Loucy (cell line): ENCODE measurements around the gene SEMA5B.

Experiments
- H2AFZ ChIP-seq: fragments of 200-600 bp; sonication (generic); 2 replicates; pipeline ENCODE4 v1.6.0; 2016; ENCODE audit warnings: antibody characterized with exemption, mild to moderate bottlenecking, low read length, moderate library complexity
- H3F3A ChIP-seq: fragments of 200-600 bp; 2 replicates; pipeline ENCODE4 v1.6.0; 2016; ENCODE audit warnings: antibody characterized with exemption, low read depth, mild to moderate bottlenecking
- H3K27me3 ChIP-seq: fragments of 200-600 bp; sonication (generic); 2 replicates; pipeline ENCODE4 v1.6.1; 2014; ENCODE audit warnings: low read length, mild to moderate bottlenecking; ENCODE audit not compliant: insufficient read depth, poor library complexity, severe bottlenecking
- H3K36me3 ChIP-seq: fragments of 200-600 bp; sonication (generic); 2 replicates; pipeline ENCODE4 v1.6.1; 2016; ENCODE audit warnings: low read length; ENCODE audit not compliant: insufficient read depth
- H3K4me1 ChIP-seq: fragments of 200-600 bp; sonication (generic); 2 replicates; pipeline ENCODE4 v1.5.1; 2014; ENCODE audit warnings: low read length, mild to moderate bottlenecking; ENCODE audit not compliant: insufficient read depth, poor library complexity, severe bottlenecking
- H3K4me2 ChIP-seq: fragments of 200-600 bp; sonication (generic); 2 replicates; pipeline ENCODE4 v1.6.0; 2014; ENCODE audit warnings: antibody characterized with exemption, low read length, low read depth, mild to moderate bottlenecking; ENCODE audit not compliant: poor library complexity, severe bottlenecking
- H3K4me3 ChIP-seq: fragments of 200-600 bp; sonication (generic); 2 replicates; pipeline ENCODE4 v1.5.1; 2014; ENCODE audit warnings: low read length, mild to moderate bottlenecking, mixed read lengths; ENCODE audit not compliant: poor library complexity, severe bottlenecking
- H3K79me2 ChIP-seq: fragments of 200-600 bp; sonication (generic); 2 replicates; pipeline ENCODE4 v1.6.1; 2014; ENCODE audit warnings: low read length; ENCODE audit not compliant: insufficient read depth
- H3K9ac ChIP-seq: fragments of 200-600 bp; sonication (generic); 2 replicates; pipeline ENCODE4 v1.6.0; 2014; ENCODE audit warnings: mild to moderate bottlenecking, low read depth, low read length, moderate library complexity; ENCODE audit not compliant: poor library complexity, severe bottlenecking
- H3K9me2 ChIP-seq: fragments of 200-600 bp; sonication (generic); replicated peaks from 2 replicates; pipeline ENCODE4 v1.6.1; 2016; ENCODE audit warnings: low read depth, low read length, mixed read lengths
- H3K9me3 ChIP-seq: fragments of 200-600 bp; sonication (generic); 2 replicates; pipeline ENCODE4 v1.6.1; 2014; ENCODE audit warnings: mild to moderate bottlenecking, antibody characterized with exemption, low read length, low read depth; ENCODE audit not compliant: insufficient read depth
- H4K20me1 ChIP-seq: fragments of 200-600 bp; sonication (generic); 2 replicates; pipeline ENCODE4 v1.6.0; 2014; ENCODE audit warnings: antibody characterized with exemption, low read length, mild to moderate bottlenecking; ENCODE audit not compliant: insufficient read depth, poor library complexity, severe bottlenecking
- EZH2phosphoT487 ChIP-seq: fragments of 200-600 bp; IDR thresholded peaks from 2 replicates; pipeline ENCODE4 v1.6.1; 2018; ENCODE audit warnings: antibody characterized with exemption, mild to moderate bottlenecking, moderate library complexity, borderline replicate concordance
- TF ChIP-seq, protein P1 (sequence below): fragments of 200-600 bp; sonication (generic); conservative IDR thresholded peaks from 2 replicates; pipeline ENCODE4 v1.5.1; 2014; ENCODE audit warnings: mild to moderate bottlenecking, antibody characterized with exemption, low read length

Gene SEMA5B

DNA sequence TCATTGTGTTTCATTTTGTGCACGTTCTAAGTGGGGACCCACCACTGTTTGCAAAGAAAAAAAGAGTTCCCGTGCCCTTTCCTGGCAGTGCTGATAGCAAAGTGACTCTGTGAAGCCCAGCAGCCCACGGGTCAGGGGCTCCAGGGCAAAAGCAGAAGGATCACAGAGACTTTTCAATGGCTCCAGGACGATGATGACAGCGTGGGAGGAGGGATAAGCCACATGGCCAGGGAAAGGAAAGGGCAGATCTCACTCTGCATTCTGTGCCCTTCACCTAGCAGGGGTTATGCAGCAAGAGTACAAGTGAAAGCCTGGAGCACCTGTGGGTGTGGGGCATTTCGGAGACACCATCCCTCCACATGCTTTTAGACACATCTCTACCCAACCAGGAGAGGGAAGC, 35.4 kb downstream of the SEMA5B start:
- no peak overlapping the region for H3K9ac ChIP-seq
- no peaks in the 10 kb centered on the region for H3K9me2 ChIP-seq
- H3K36me3 ChIP-seq, result no peaks in the 10 kb centered on the region
- H3K4me3 ChIP-seq, result no peak overlapping the region
- H4K20me1 ChIP-seq, result no peaks in the 10 kb centered on the region
- H3K4me1 ChIP-seq, result no peaks in the 10 kb centered on the region
- no peaks in the 10 kb centered on the region for H3K79me2 ChIP-seq
- H2AFZ ChIP-seq, result no peak overlapping the region
- H3F3A ChIP-seq, result no peaks in the 10 kb centered on the region
- no peak overlapping the region for H3K4me2 ChIP-seq
- TF ChIP-seq EZH2phosphoT487, result no peak
- TF ChIP-seq, protein P1, sequence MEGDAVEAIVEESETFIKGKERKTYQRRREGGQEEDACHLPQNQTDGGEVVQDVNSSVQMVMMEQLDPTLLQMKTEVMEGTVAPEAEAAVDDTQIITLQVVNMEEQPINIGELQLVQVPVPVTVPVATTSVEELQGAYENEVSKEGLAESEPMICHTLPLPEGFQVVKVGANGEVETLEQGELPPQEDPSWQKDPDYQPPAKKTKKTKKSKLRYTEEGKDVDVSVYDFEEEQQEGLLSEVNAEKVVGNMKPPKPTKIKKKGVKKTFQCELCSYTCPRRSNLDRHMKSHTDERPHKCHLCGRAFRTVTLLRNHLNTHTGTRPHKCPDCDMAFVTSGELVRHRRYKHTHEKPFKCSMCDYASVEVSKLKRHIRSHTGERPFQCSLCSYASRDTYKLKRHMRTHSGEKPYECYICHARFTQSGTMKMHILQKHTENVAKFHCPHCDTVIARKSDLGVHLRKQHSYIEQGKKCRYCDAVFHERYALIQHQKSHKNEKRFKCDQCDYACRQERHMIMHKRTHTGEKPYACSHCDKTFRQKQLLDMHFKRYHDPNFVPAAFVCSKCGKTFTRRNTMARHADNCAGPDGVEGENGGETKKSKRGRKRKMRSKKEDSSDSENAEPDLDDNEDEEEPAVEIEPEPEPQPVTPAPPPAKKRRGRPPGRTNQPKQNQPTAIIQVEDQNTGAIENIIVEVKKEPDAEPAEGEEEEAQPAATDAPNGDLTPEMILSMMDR, result no peak
- H3K9me3 ChIP-seq, result no peaks in the 10 kb centered on the region
- H3K27me3 ChIP-seq, result peaks cover 56% of the 10 kb centered on the region

DNA sequence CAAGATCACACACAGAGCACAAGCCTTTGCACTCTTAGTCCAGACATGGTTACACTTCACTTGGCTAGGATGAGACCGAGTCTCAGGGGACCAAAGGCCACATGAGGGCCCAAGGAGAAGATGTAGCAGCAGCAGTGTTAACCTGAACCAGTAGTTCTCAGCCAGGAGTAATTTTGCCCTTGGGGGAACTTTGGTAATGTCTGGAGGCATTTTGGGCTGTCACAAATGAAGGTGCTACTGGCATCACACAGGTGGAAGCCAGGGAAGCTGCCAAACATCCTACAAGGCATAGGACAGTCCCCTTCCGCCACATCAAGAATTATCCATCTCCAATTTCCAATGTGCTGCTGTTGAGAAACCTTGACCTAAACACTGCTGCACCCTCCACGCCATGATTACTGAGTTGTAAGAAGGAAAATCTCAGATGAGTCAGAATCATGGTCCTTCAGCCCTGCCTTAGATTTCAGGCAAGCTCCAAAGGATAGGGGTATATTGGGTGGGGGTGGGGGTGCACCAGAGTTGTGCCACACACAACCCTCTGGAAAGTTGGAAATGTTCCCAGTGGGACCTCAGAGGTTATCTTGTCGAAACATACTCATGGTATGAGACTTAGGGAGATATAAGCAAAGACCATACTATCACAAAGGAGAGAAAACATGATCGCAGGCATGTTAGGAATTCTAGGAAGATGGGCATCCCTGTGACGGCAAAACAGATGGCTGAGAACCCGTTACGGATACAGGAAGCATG, 36.2 kb downstream of the SEMA5B start:
- Histone ChIP-seq H3F3A (no peaks in the 10 kb centered on the region), H3K4me3 (no peak overlapping the region), H3K9ac (no peak overlapping the region), H2AFZ (no peak overlapping the region), H3K27me3 (peaks cover 63% of the 10 kb centered on the region), H3K9me2 (no peaks in the 10 kb centered on the region), H3K36me3 (no peaks in the 10 kb centered on the region), H3K9me3 (no peaks in the 10 kb centered on the region), H4K20me1 (no peaks in the 10 kb centered on the region), H3K79me2 (no peaks in the 10 kb centered on the region), H3K4me1 (no peaks in the 10 kb centered on the region), H3K4me2 (no peak overlapping the region)
- TF ChIP-seq, protein P1, result no peak
- no peak for TF ChIP-seq EZH2phosphoT487

DNA sequence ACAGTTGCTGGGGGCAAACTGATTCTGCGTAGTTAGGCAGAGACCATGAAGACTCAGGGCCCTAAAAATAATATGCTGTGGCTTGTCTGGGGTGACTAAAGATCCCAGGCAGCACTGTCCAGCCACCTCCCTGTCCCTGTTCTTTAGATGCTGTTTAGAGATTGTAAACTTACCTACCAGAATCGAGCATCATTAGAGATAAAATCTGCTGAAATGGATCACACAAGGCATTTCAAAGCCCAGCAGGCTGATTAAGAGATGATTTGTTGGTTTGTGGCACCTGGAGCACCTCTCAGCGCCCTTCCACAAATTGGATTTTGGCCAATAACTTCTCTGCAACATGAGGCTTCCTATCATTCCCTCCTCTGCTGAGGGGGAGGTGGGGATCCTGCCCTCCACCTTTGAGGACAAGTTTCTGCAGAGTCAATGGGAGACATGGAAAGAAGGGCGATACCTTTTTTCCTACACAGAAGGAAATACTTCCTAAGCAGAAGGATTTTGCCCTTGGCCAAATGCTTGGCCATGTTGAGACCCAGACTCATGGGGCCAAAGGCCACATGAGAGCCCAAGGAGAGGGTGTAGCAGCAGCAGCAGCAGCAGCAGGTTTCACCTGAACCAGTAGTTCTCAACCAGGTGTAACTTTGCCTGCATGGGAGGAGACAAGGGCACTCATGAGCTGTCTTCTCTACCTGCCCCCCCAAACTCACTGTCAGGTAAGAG, 37.5 kb downstream of the SEMA5B start:
- H3K36me3 ChIP-seq, result no peaks in the 10 kb centered on the region
- H2AFZ ChIP-seq, result no peak overlapping the region
- no peaks in the 10 kb centered on the region for H3F3A ChIP-seq
- peaks cover 75% of the 10 kb centered on the region for H3K27me3 ChIP-seq
- no peak overlapping the region for H3K4me3 ChIP-seq
- TF ChIP-seq, protein P1, result no peak
- no peak for TF ChIP-seq EZH2phosphoT487
- no peaks in the 10 kb centered on the region for H3K79me2 ChIP-seq
- H4K20me1 ChIP-seq, result no peaks in the 10 kb centered on the region
- H3K9me2 ChIP-seq, result no peaks in the 10 kb centered on the region
- H3K9me3 ChIP-seq, result no peaks in the 10 kb centered on the region
- no peak overlapping the region for H3K4me2 ChIP-seq
- no peaks in the 10 kb centered on the region for H3K4me1 ChIP-seq
- H3K9ac ChIP-seq, result no peak overlapping the region
